Mesendoderm (in vitro differentiated cells): ENCODE data around the gene OSBPL10.
"Not testable (repeated sequence)": the region's sequence is repeated elsewhere in the genome, so short reads cannot be mapped to it uniquely, and the experiment has no call there.

ENCODE experiments used
- DNase-seq: peaks from one replicate; pipeline ENCODE4 v3.0.0; 2013
- H2AK5ac ChIP-seq: 2 replicates; pipeline ENCODE4 v1.6.1; 2013; ENCODE audit warnings: low read length, inconsistent platforms
- H2BK120ac ChIP-seq: 2 replicates; pipeline ENCODE4 v1.6.1; 2013; ENCODE audit warnings: low read depth, mild to moderate bottlenecking, low read length, moderate library complexity, mixed read lengths
- H2BK15ac ChIP-seq: replicated peaks from 2 replicates; pipeline ENCODE4 v1.6.1; 2013; ENCODE audit warnings: low read depth, mild to moderate bottlenecking, moderate library complexity
- H2BK5ac ChIP-seq: 2 replicates; pipeline ENCODE4 v1.6.1; 2013; ENCODE audit warnings: low read length, inconsistent platforms
- H3K18ac ChIP-seq: 2 replicates; pipeline ENCODE4 v1.6.1; 2013; ENCODE audit warnings: mild to moderate bottlenecking, low read length, mixed read lengths
- H3K23ac ChIP-seq: one replicate; pipeline ENCODE4 v1.6.1; 2013; ENCODE audit warnings: low read length
- H3K27ac ChIP-seq: 2 replicates; pipeline ENCODE4 v1.5.1; 2013; ENCODE audit warnings: low read depth, mild to moderate bottlenecking, inconsistent platforms, low read length, moderate library complexity
- H3K27me3 ChIP-seq: 2 replicates; pipeline ENCODE4 v1.6.1; 2013; ENCODE audit warnings: low read length, control low read depth, mild to moderate bottlenecking, inconsistent platforms; ENCODE audit not compliant: insufficient read depth, poor library complexity
- H3K36me3 ChIP-seq: 2 replicates; pipeline ENCODE4 v1.6.1; 2013; ENCODE audit warnings: low read length, inconsistent platforms; ENCODE audit not compliant: control insufficient read depth, insufficient read depth
- H3K4ac ChIP-seq: one replicate; pipeline ENCODE4 v1.6.1; 2013; ENCODE audit warnings: low read depth, mild to moderate bottlenecking, low read length, moderate library complexity
- H3K4me1 ChIP-seq: 2 replicates; pipeline ENCODE4 v1.6.1; 2013; ENCODE audit warnings: low read depth, low read length, inconsistent platforms; ENCODE audit not compliant: control insufficient read depth
- H3K4me2 ChIP-seq: 2 replicates; pipeline ENCODE4 v1.6.1; 2013; ENCODE audit warnings: low read length
- H3K4me3 ChIP-seq: 2 replicates; pipeline ENCODE4 v1.5.1; 2013; ENCODE audit warnings: mild to moderate bottlenecking, low read length
- H3K56ac ChIP-seq: one replicate; pipeline ENCODE4 v1.6.1; 2013; ENCODE audit warnings: low read length
- H3K79me1 ChIP-seq: 2 replicates; pipeline ENCODE4 v1.6.1; 2013; ENCODE audit warnings: low read length, inconsistent platforms
- H3K79me2 ChIP-seq: 2 replicates; pipeline ENCODE4 v1.6.1; 2013; ENCODE audit warnings: mild to moderate bottlenecking, low read length; ENCODE audit not compliant: control insufficient read depth, insufficient read depth
- H3K9ac ChIP-seq: 2 replicates; pipeline ENCODE4 v1.6.1; 2013; ENCODE audit warnings: low read length, inconsistent platforms
- H4K5ac ChIP-seq: one replicate; pipeline ENCODE4 v1.6.1; 2013; ENCODE audit warnings: low read length
- H4K8ac ChIP-seq: one replicate; pipeline ENCODE4 v1.6.1; 2013; ENCODE audit warnings: low read depth, mild to moderate bottlenecking, control low read depth, low read length, moderate library complexity
- WGBS: extraction: QIAGEN DNeasy Blood & Tissue Kit; methylation state at CpG from one replicate; pipeline ENCODE4 v1.1.7; 2013; ENCODE audit warnings: low lambda C conversion rate, missing lambda C conversion rate; ENCODE audit not compliant: insufficient coverage; ENCODE audit errors: extremely low coverage; 5-methylcytosine and 5-hydroxymethylcytosine counted together

The OSBPL10 gene

GRCh38 chr3:31870111-31870510 is 111.0 kb downstream of the OSBPL10 start:
- not testable (repeated sequence) for H2BK5ac ChIP-seq, H2BK120ac ChIP-seq, H3K23ac ChIP-seq, H2BK15ac ChIP-seq, H3K56ac ChIP-seq, H4K8ac ChIP-seq, H3K18ac ChIP-seq, H3K27me3 ChIP-seq, H3K4me2 ChIP-seq, H3K36me3 ChIP-seq, H3K4me3 ChIP-seq, H3K4me1 ChIP-seq, H3K79me2 ChIP-seq, DNase-seq, H2AK5ac ChIP-seq, H3K27ac ChIP-seq, H3K9ac ChIP-seq, H3K4ac ChIP-seq, H4K5ac ChIP-seq, H3K79me1 ChIP-seq
- no CpG with 5 or more reads among the region's 28 CpGs for WGBS

- no peak overlapping the region for H2BK15ac ChIP-seq
- H3K27ac ChIP-seq: no peak overlapping the region
- no peak overlapping the region for H3K4me2 ChIP-seq
- no peaks in the 10 kb centered on the region for H3K27me3 ChIP-seq
- no peak overlapping the region for H3K4ac ChIP-seq
- H4K8ac ChIP-seq: no peak overlapping the region
- H3K36me3 ChIP-seq: no peaks in the 10 kb centered on the region
- peak; percentile 67 for DNase-seq
- H3K9ac ChIP-seq: no peak overlapping the region
- no peak overlapping the region for H3K56ac ChIP-seq
- no peak overlapping the region for H4K5ac ChIP-seq
- H3K79me2 ChIP-seq: no peaks in the 10 kb centered on the region
- H2BK120ac ChIP-seq: no peak overlapping the region
- no peak overlapping the region for H3K23ac ChIP-seq
- no peak overlapping the region for H2BK5ac ChIP-seq
- peaks cover 3% of the 10 kb centered on the region for H3K79me1 ChIP-seq
- no peaks in the 10 kb centered on the region for H3K4me1 ChIP-seq
- no peak overlapping the region for H3K18ac ChIP-seq
- no peak overlapping the region for H3K4me3 ChIP-seq
- no CpG with 5 or more reads among the region's 5 CpGs for WGBS
- no peak overlapping the region for H2AK5ac ChIP-seq
Observed at GRCh38 chr3:31868236-31868635, 112.8 kb downstream of the OSBPL10 start.

GRCh38 chr3:31862666-31863279 is 118.3 kb downstream of the OSBPL10 start:
- H4K5ac ChIP-seq: no peak overlapping the region
- no CpG with 5 or more reads among the region's 2 CpGs for WGBS
- no peak overlapping the region for H2BK120ac ChIP-seq
- peaks cover 3% of the 10 kb centered on the region for H3K79me1 ChIP-seq
- H4K8ac ChIP-seq: no peak overlapping the region
- no peak overlapping the region for H3K4me2 ChIP-seq
- H2BK15ac ChIP-seq: no peak overlapping the region
- no peaks in the 10 kb centered on the region for H3K79me2 ChIP-seq
- no peak overlapping the region for H3K4ac ChIP-seq
- H3K4me3 ChIP-seq: no peak overlapping the region
- no peaks in the 10 kb centered on the region for H3K36me3 ChIP-seq
- no peak overlapping the region for H3K18ac ChIP-seq
- no peak overlapping the region for H2AK5ac ChIP-seq
- H2BK5ac ChIP-seq: no peak overlapping the region
- H3K27ac ChIP-seq: no peak overlapping the region
- H3K27me3 ChIP-seq: no peaks in the 10 kb centered on the region
- H3K23ac ChIP-seq: no peak overlapping the region
- no peak overlapping the region for H3K56ac ChIP-seq
- no peaks in the 10 kb centered on the region for H3K4me1 ChIP-seq
- no peak for DNase-seq
- H3K9ac ChIP-seq: no peak overlapping the region

- Histone ChIP-seq H4K8ac (no peak overlapping the region), H3K4ac (no peak overlapping the region), H3K4me2 (no peak overlapping the region), H3K79me1 (peaks cover 3% of the 10 kb centered on the region), H3K18ac (no peak overlapping the region), H3K4me3 (no peak overlapping the region), H3K79me2 (no peaks in the 10 kb centered on the region), H2AK5ac (no peak overlapping the region), H3K27me3 (no peaks in the 10 kb centered on the region), H2BK5ac (no peak overlapping the region), H3K4me1 (no peaks in the 10 kb centered on the region), H3K56ac (no peak overlapping the region), H3K23ac (no peak overlapping the region), H3K27ac (no peak overlapping the region), H2BK15ac (no peak overlapping the region), H4K5ac (no peak overlapping the region), H3K9ac (no peak overlapping the region), H3K36me3 (no peaks in the 10 kb centered on the region), H2BK120ac (no peak overlapping the region)
- DNase-seq: no peak
- WGBS: 100% methylated on average over 1 of the region's 5 CpGs
Observed at GRCh38 chr3:31861826-31862225, 119.2 kb downstream of the OSBPL10 start.

GRCh38 chr3:31860642-31861041 is 120.4 kb downstream of the OSBPL10 start:
- H3K23ac ChIP-seq, H3K18ac ChIP-seq, H4K5ac ChIP-seq, H3K4me2 ChIP-seq, H2AK5ac ChIP-seq, DNase-seq, H2BK15ac ChIP-seq, H4K8ac ChIP-seq, H3K27me3 ChIP-seq, H3K4me3 ChIP-seq, H3K56ac ChIP-seq, H2BK120ac ChIP-seq, H3K27ac ChIP-seq, H2BK5ac ChIP-seq, H3K4ac ChIP-seq, H3K9ac ChIP-seq, H3K79me2 ChIP-seq, H3K79me1 ChIP-seq, H3K4me1 ChIP-seq, H3K36me3 ChIP-seq: not testable (repeated sequence)
- WGBS: no CpG with 5 or more reads among the region's 4 CpGs

- WGBS: no CpG with 5 or more reads among the region's 6 CpGs
- Histone ChIP-seq H3K4me2 (no peak overlapping the region), H2BK120ac (no peak overlapping the region), H3K79me1 (peaks cover 1% of the 10 kb centered on the region), H3K9ac (no peak overlapping the region), H2BK15ac (no peak overlapping the region), H3K4ac (no peak overlapping the region), H4K8ac (no peak overlapping the region), H3K27me3 (no peaks in the 10 kb centered on the region), H3K27ac (no peak overlapping the region), H3K4me1 (no peaks in the 10 kb centered on the region), H3K4me3 (no peak overlapping the region), H3K18ac (no peak overlapping the region), H4K5ac (no peak overlapping the region), H3K36me3 (no peaks in the 10 kb centered on the region), H3K23ac (no peak overlapping the region), H3K56ac (no peak overlapping the region), H2BK5ac (no peak overlapping the region), H3K79me2 (no peaks in the 10 kb centered on the region), H2AK5ac (no peak overlapping the region)
- no peak for DNase-seq
Observed at GRCh38 chr3:31859245-31859644, 121.8 kb downstream of the OSBPL10 start.
